Measurements from ENCODE around the gene TSACC.

Gene TSACC

GRCh38 chr1:156393095-156393494 is 54.8 kb downstream of the TSACC start:
- TF ChIP-seq, protein P1, sequence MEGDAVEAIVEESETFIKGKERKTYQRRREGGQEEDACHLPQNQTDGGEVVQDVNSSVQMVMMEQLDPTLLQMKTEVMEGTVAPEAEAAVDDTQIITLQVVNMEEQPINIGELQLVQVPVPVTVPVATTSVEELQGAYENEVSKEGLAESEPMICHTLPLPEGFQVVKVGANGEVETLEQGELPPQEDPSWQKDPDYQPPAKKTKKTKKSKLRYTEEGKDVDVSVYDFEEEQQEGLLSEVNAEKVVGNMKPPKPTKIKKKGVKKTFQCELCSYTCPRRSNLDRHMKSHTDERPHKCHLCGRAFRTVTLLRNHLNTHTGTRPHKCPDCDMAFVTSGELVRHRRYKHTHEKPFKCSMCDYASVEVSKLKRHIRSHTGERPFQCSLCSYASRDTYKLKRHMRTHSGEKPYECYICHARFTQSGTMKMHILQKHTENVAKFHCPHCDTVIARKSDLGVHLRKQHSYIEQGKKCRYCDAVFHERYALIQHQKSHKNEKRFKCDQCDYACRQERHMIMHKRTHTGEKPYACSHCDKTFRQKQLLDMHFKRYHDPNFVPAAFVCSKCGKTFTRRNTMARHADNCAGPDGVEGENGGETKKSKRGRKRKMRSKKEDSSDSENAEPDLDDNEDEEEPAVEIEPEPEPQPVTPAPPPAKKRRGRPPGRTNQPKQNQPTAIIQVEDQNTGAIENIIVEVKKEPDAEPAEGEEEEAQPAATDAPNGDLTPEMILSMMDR (IDR thresholded peaks at IDR 0.05; ENCODE audit: borderline replicate concordance, insufficient read depth, low read depth, low read length), result no peak
- no peak overlapping the region for H3K4me3 ChIP-seq (ENCODE audit: low read depth, low read length)

DNA sequence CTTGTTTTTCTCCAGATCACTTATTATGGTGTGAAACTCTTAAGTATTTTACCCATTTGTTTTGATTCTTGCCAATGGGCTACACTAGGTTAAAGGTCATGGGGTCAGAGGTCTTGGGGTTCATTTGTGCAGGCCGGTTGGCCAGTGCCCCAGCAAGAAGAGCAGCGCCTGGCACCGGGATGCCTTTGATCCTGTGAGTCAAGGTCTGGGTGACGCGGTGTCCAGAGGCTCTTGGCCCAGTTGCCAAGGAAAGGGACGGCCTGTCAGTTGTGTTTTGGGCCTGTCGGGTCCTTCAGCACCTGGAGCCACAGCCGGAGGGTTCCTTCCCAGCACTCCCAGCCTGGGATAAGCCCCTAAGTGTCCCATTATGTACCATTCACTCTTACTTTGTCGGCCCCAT is 55.8 kb downstream of the TSACC start:
- TF ChIP-seq, protein P1 (IDR thresholded peaks at IDR 0.05; ENCODE audit: borderline replicate concordance, insufficient read depth, low read depth, low read length), result no peak

DNA sequence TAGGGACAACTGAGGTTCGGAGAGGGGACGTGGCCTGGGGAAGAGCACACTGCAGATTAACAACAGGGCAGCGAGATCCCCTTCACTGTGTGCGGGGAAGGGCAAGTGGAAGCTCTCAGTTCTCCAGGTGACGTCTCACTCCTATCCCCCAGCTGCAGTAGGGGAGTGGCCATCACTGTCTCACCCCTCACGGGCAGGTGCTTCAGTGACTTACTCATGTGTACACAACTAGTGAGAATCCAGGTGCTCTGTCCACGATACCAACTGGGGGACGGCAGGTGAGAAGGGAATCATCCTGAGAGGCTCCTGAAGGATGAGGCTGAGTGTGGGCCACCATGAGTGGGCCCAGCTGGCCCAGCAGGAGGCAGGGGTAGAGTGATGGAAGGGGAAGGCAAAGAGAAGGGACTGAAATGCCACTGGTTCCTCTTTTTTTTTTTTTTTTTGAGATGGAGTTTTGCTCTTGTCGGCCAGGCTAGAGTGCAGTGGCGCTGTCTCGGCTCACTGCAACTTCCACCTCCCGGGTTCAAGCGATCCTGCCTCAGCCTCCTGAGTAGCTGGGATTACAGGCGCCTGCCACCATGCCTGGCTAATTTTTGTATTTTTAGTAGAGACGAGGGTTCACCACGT is 56.6 kb downstream of the TSACC start:
- TF ChIP-seq, protein P1 (IDR thresholded peaks at IDR 0.05; ENCODE audit: borderline replicate concordance, insufficient read depth, low read depth, low read length), result no peak
- no peak overlapping the region for H3K4me3 ChIP-seq (ENCODE audit: low read depth, low read length)

More for the DNA sequence above, 55.8 kb downstream of the TSACC start:
- H3K4me3 ChIP-seq (ENCODE audit: low read depth, low read length), result no peak overlapping the region
